HG02943 (cell line): Measurements from ENCODE around the gene MAPK9.

Source experiments
- ATAC-seq: cut with Tn5 transposase; IDR thresholded peaks from one replicate; pipeline ENCODE4 v1.9.1; 2021; ENCODE audit warnings: mild to moderate bottlenecking, low read depth, moderate library complexity; ENCODE audit not compliant: unreplicated experiment

MAPK9 gene

GRCh38 chr5:180209137-180209581 lies 82.7 kb downstream of the MAPK9 start, which contains the start of gene RASGEF1C:
TSS of gene RASGEF1C (minus strand) at chr5:180209211. CDS start at chr5:180138052, 71,159 bp downstream.
- ATAC-seq, result no peak

- ATAC-seq, result no peak
These were observed 83.3 kb downstream of the MAPK9 start for GRCh38 chr5:180208435-180209081.

- ATAC-seq, result no peak
These were observed 83.8 kb downstream of the MAPK9 start for GRCh38 chr5:180208038-180208434.

- ATAC-seq, result no peak
These were observed 84.3 kb downstream of the MAPK9 start for GRCh38 chr5:180207593-180207992.

GRCh38 chr5:180206993-180207392 lies 84.9 kb downstream of the MAPK9 start:
- ATAC-seq, result no peak

- ATAC-seq, result no peak
These were observed 86.0 kb downstream of the MAPK9 start for GRCh38 chr5:180205916-180206315.

GRCh38 chr5:180204276-180204819 lies 87.5 kb downstream of the MAPK9 start:
- no peak for ATAC-seq

GRCh38 chr5:180202939-180203573 lies 88.8 kb downstream of the MAPK9 start:
- ATAC-seq, result no peak

- ATAC-seq, result no peak
These were observed 90.6 kb downstream of the MAPK9 start for GRCh38 chr5:180201051-180201987.

- no peak for ATAC-seq
These were observed 92.5 kb downstream of the MAPK9 start for GRCh38 chr5:180199390-180199789.

- no peak for ATAC-seq
These were observed 93.7 kb downstream of the MAPK9 start for GRCh38 chr5:180198208-180198607.

GRCh38 chr5:180197016-180197702 lies 94.7 kb downstream of the MAPK9 start:
- ATAC-seq, result no peak

GRCh38 chr5:180194410-180195345 lies 97.2 kb downstream of the MAPK9 start:
- no peak for ATAC-seq

- no peak for ATAC-seq
These were observed 98.0 kb downstream of the MAPK9 start for GRCh38 chr5:180193749-180194375.

- no peak for ATAC-seq
These were observed 100.2 kb downstream of the MAPK9 start for GRCh38 chr5:180191716-180192115.

- ATAC-seq, result no peak
These were observed 104.1 kb downstream of the MAPK9 start for GRCh38 chr5:180187767-180188166.
